ENCODE measurements around the gene SMG9.

The SMG9 gene

GRCh38 chr19:43738780-43739211, 16.0 kb downstream of the SMG9 start:
- no peak overlapping the region for H3K4me3 ChIP-seq (ENCODE audit: low read depth, low read length)
- peaks cover 16% of the 10 kb centered on the region; the same call in 1 of the 2 replicates for H3K4me1 ChIP-seq (ENCODE audit: control insufficient read depth, insufficient read depth, low read length)
- no peak overlapping the region for H3K9ac ChIP-seq (ENCODE audit: low read length)
- no peaks in the 10 kb centered on the region for H3K27me3 ChIP-seq (ENCODE audit: control insufficient read depth, insufficient read depth, low read length)
- H3K27ac ChIP-seq (ENCODE audit: low read depth, low read length): peak overlapping the region; percentile 32; the same call in 1 of the 2 replicates
- no peaks in the 10 kb centered on the region for H3K9me3 ChIP-seq (ENCODE audit: control insufficient read depth, insufficient read depth, low read depth, low read length)
- peaks cover 91% of the 10 kb centered on the region for H3K36me3 ChIP-seq (ENCODE audit: control insufficient read depth, insufficient read depth, low read length)

GRCh38 chr19:43735957-43736356, 18.8 kb downstream of the SMG9 start:
- no peaks in the 10 kb centered on the region for H3K27me3 ChIP-seq (ENCODE audit: control insufficient read depth, insufficient read depth, low read length)
- H3K27ac ChIP-seq (ENCODE audit: low read depth, low read length): no peak overlapping the region
- H3K4me3 ChIP-seq (ENCODE audit: low read depth, low read length): no peak overlapping the region
- H3K9me3 ChIP-seq (ENCODE audit: control insufficient read depth, insufficient read depth, low read depth, low read length): no peaks in the 10 kb centered on the region
- H3K4me1 ChIP-seq (ENCODE audit: control insufficient read depth, insufficient read depth, low read length): peaks cover 16% of the 10 kb centered on the region; the same call in 1 of the 2 replicates
- H3K9ac ChIP-seq (ENCODE audit: low read length): no peak overlapping the region
- peaks cover 92% of the 10 kb centered on the region for H3K36me3 ChIP-seq (ENCODE audit: control insufficient read depth, insufficient read depth, low read length)

GRCh38 chr19:43735013-43735412, 19.7 kb downstream of the SMG9 start:
- no peaks in the 10 kb centered on the region for H3K27me3 ChIP-seq (ENCODE audit: control insufficient read depth, insufficient read depth, low read length)
- H3K9ac ChIP-seq (ENCODE audit: low read length): no peak overlapping the region
- H3K27ac ChIP-seq (ENCODE audit: low read depth, low read length): no peak overlapping the region
- H3K36me3 ChIP-seq (ENCODE audit: control insufficient read depth, insufficient read depth, low read length): peaks cover 89% of the 10 kb centered on the region
- no peaks in the 10 kb centered on the region for H3K9me3 ChIP-seq (ENCODE audit: control insufficient read depth, insufficient read depth, low read depth, low read length)
- H3K4me1 ChIP-seq (ENCODE audit: control insufficient read depth, insufficient read depth, low read length): peaks cover 16% of the 10 kb centered on the region; the same call in 1 of the 2 replicates
- H3K4me3 ChIP-seq (ENCODE audit: low read depth, low read length): no peak overlapping the region

GRCh38 chr19:43731846-43732245, 22.9 kb downstream of the SMG9 start:
- H3K4me3 ChIP-seq (ENCODE audit: low read depth, low read length): no peak overlapping the region
- no peaks in the 10 kb centered on the region for H3K27me3 ChIP-seq (ENCODE audit: control insufficient read depth, insufficient read depth, low read length)
- no peak overlapping the region for H3K9ac ChIP-seq (ENCODE audit: low read length)
- H3K36me3 ChIP-seq (ENCODE audit: control insufficient read depth, insufficient read depth, low read length): peaks cover 71% of the 10 kb centered on the region
- H3K4me1 ChIP-seq (ENCODE audit: control insufficient read depth, insufficient read depth, low read length): no peaks in the 10 kb centered on the region
- no peak overlapping the region for H3K27ac ChIP-seq (ENCODE audit: low read depth, low read length)
- no peaks in the 10 kb centered on the region for H3K9me3 ChIP-seq (ENCODE audit: control insufficient read depth, insufficient read depth, low read depth, low read length)

GRCh38 chr19:43731346-43731745, 23.4 kb downstream of the SMG9 start:
- Histone ChIP-seq H3K4me1 (ENCODE audit: control insufficient read depth, insufficient read depth, low read length) (no peaks in the 10 kb centered on the region), H3K9me3 (ENCODE audit: control insufficient read depth, insufficient read depth, low read depth, low read length) (no peaks in the 10 kb centered on the region), H3K27ac (ENCODE audit: low read depth, low read length) (no peak overlapping the region), H3K36me3 (ENCODE audit: control insufficient read depth, insufficient read depth, low read length) (peaks cover 66% of the 10 kb centered on the region), H3K27me3 (ENCODE audit: control insufficient read depth, insufficient read depth, low read length) (no peaks in the 10 kb centered on the region), H3K4me3 (ENCODE audit: low read depth, low read length) (no peak overlapping the region), H3K9ac (ENCODE audit: low read length) (no peak overlapping the region)

GRCh38 chr19:43729919-43730318, 24.8 kb downstream of the SMG9 start:
- H3K9me3 ChIP-seq (ENCODE audit: control insufficient read depth, insufficient read depth, low read depth, low read length): no peaks in the 10 kb centered on the region
- no peaks in the 10 kb centered on the region for H3K27me3 ChIP-seq (ENCODE audit: control insufficient read depth, insufficient read depth, low read length)
- H3K9ac ChIP-seq (ENCODE audit: low read length): no peak overlapping the region
- H3K36me3 ChIP-seq (ENCODE audit: control insufficient read depth, insufficient read depth, low read length): peaks cover 56% of the 10 kb centered on the region
- H3K4me3 ChIP-seq (ENCODE audit: low read depth, low read length): no peak overlapping the region
- H3K27ac ChIP-seq (ENCODE audit: low read depth, low read length): no peak overlapping the region
- H3K4me1 ChIP-seq (ENCODE audit: control insufficient read depth, insufficient read depth, low read length): no peaks in the 10 kb centered on the region

GRCh38 chr19:43727593-43727853, 27.2 kb downstream of the SMG9 start:
- Histone ChIP-seq H3K27ac (ENCODE audit: low read depth, low read length) (no peak overlapping the region), H3K4me3 (ENCODE audit: low read depth, low read length) (no peak overlapping the region), H3K9me3 (ENCODE audit: control insufficient read depth, insufficient read depth, low read depth, low read length) (no peaks in the 10 kb centered on the region), H3K9ac (ENCODE audit: low read length) (no peak overlapping the region), H3K4me1 (ENCODE audit: control insufficient read depth, insufficient read depth, low read length) (no peaks in the 10 kb centered on the region), H3K27me3 (ENCODE audit: control insufficient read depth, insufficient read depth, low read length) (no peaks in the 10 kb centered on the region), H3K36me3 (ENCODE audit: control insufficient read depth, insufficient read depth, low read length) (peaks cover 32% of the 10 kb centered on the region)

- Histone ChIP-seq H3K4me3 (ENCODE audit: low read depth, low read length) (no peak overlapping the region), H3K27ac (ENCODE audit: low read depth, low read length) (no peak overlapping the region), H3K4me1 (ENCODE audit: control insufficient read depth, insufficient read depth, low read length) (no peaks in the 10 kb centered on the region), H3K27me3 (ENCODE audit: control insufficient read depth, insufficient read depth, low read length) (no peaks in the 10 kb centered on the region), H3K9ac (ENCODE audit: low read length) (no peak overlapping the region), H3K36me3 (ENCODE audit: control insufficient read depth, insufficient read depth, low read length) (peaks cover 26% of the 10 kb centered on the region), H3K9me3 (ENCODE audit: control insufficient read depth, insufficient read depth, low read depth, low read length) (no peaks in the 10 kb centered on the region)
These were observed 27.8 kb downstream of the SMG9 start for GRCh38 chr19:43726736-43727592.

- Histone ChIP-seq H3K27ac (ENCODE audit: low read depth, low read length) (no peak overlapping the region), H3K9ac (ENCODE audit: low read length) (no peak overlapping the region), H3K27me3 (ENCODE audit: control insufficient read depth, insufficient read depth, low read length) (no peaks in the 10 kb centered on the region), H3K9me3 (ENCODE audit: control insufficient read depth, insufficient read depth, low read depth, low read length) (no peaks in the 10 kb centered on the region), H3K36me3 (ENCODE audit: control insufficient read depth, insufficient read depth, low read length) (peaks cover 13% of the 10 kb centered on the region), H3K4me1 (ENCODE audit: control insufficient read depth, insufficient read depth, low read length) (no peaks in the 10 kb centered on the region), H3K4me3 (ENCODE audit: low read depth, low read length) (no peak overlapping the region)
These were observed 29.3 kb downstream of the SMG9 start for GRCh38 chr19:43725468-43725867.

- Histone ChIP-seq H3K9me3 (ENCODE audit: control insufficient read depth, insufficient read depth, low read depth, low read length) (no peaks in the 10 kb centered on the region), H3K27me3 (ENCODE audit: control insufficient read depth, insufficient read depth, low read length) (no peaks in the 10 kb centered on the region), H3K27ac (ENCODE audit: low read depth, low read length) (no peak overlapping the region), H3K9ac (ENCODE audit: low read length) (no peak overlapping the region), H3K36me3 (ENCODE audit: control insufficient read depth, insufficient read depth, low read length) (peaks cover 10% of the 10 kb centered on the region), H3K4me1 (ENCODE audit: control insufficient read depth, insufficient read depth, low read length) (no peaks in the 10 kb centered on the region), H3K4me3 (ENCODE audit: low read depth, low read length) (no peak overlapping the region)
These were observed 29.9 kb downstream of the SMG9 start for GRCh38 chr19:43724896-43725295.

GRCh38 chr19:43723588-43723987, 31.2 kb downstream of the SMG9 start:
- H3K27ac ChIP-seq (ENCODE audit: low read depth, low read length): no peak overlapping the region
- H3K9ac ChIP-seq (ENCODE audit: low read length): no peak overlapping the region
- no peaks in the 10 kb centered on the region for H3K27me3 ChIP-seq (ENCODE audit: control insufficient read depth, insufficient read depth, low read length)
- no peak overlapping the region for H3K4me3 ChIP-seq (ENCODE audit: low read depth, low read length)
- no peaks in the 10 kb centered on the region for H3K9me3 ChIP-seq (ENCODE audit: control insufficient read depth, insufficient read depth, low read depth, low read length)
- H3K36me3 ChIP-seq (ENCODE audit: control insufficient read depth, insufficient read depth, low read length): peaks cover 3% of the 10 kb centered on the region
- no peaks in the 10 kb centered on the region for H3K4me1 ChIP-seq (ENCODE audit: control insufficient read depth, insufficient read depth, low read length)

All from HUES6 (cell line).